IPS-NIHi7 (cell line): ENCODE data around the gene SPATA32.

Experiments used
- DNase-seq: peaks from one replicate; pipeline ENCODE4 v3.0.0; 2012; ENCODE audit warnings: mixed read lengths; ENCODE audit errors: extremely low spot score

The SPATA32 gene

GRCh38 chr17:45246861-45247428, 14.9 kb downstream of the SPATA32 start:
- DNase-seq: peak; percentile 85

DNA sequence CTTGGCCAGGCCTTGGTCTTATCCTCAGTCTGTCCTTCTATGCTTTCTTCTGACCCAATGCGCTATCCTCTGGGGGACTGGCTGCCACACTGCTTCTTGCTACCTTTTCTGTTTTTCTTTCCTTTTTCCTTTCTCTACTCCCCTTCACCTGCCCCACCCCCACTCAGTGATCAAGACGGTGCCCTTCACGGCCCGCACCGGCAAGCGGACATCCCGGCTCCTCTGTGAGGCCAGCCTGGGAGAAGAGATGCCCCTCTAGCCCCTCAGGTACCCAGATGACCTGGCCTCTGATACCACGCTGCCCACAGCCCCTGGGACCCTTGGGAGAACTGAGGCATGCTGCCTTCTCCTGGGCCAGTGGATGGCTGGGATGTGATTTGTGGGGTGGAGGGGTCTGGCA, 15.6 kb downstream of the SPATA32 start:
- DNase-seq: no peak

DNA sequence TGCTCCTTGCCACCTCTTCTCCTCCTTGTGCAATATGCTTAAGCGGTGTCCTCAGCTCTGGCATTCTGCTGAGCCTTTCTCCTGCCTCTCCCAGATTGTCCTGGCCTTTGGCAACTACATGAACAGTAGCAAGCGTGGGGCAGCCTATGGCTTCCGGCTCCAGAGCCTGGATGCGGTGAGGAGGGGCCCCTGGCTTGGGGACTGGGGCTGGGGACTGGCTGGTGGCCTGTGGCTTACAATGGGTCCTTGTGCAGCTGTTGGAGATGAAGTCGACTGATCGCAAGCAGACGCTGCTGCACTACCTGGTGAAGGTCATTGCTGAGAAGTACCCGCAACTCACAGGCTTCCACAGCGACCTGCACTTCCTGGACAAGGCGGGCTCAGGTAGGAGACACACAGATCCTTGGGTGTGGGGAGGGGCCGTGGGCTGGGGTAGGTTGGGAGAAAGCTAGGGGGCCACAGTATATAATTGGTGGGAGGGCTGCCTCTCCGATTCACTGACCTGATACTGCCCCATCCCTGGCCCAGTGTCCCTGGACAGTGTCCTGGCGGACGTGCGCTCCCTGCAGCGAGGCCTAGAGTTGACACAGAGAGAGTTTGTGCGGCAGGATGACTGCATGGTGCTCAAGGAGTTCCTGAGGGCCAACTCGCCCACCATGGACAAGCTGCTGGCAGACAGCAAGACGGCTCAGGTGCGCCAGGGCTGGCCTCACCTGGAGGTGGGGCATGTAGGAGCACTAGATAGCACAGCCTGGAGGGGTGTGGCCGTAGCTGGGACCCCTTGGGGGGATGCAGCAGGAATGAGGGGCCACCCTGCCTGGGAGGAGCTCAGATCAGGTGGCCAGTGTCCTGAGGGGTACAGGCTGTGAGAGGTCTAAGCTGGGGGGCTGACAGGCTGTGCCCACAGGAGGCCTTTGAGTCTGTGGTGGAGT, 16.9 kb downstream of the SPATA32 start:
- no peak for DNase-seq

DNA sequence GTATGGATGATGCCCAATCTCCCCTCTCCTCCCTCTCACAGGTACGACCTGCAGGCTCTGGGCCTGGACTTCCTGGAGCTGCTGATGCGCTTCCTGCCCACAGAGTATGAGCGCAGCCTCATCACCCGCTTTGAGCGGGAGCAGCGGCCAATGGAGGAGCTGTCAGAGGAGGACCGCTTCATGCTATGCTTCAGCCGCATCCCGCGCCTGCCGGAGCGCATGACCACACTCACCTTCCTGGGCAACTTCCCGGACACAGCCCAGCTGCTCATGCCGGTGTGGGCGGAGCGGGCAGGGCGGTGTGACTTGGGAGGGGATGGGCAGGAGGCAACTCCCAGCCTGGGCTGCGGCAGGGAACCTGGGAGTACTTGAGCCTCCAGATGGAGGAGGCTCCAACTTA, 18.1 kb downstream of the SPATA32 start:
- DNase-seq: no peak

DNA sequence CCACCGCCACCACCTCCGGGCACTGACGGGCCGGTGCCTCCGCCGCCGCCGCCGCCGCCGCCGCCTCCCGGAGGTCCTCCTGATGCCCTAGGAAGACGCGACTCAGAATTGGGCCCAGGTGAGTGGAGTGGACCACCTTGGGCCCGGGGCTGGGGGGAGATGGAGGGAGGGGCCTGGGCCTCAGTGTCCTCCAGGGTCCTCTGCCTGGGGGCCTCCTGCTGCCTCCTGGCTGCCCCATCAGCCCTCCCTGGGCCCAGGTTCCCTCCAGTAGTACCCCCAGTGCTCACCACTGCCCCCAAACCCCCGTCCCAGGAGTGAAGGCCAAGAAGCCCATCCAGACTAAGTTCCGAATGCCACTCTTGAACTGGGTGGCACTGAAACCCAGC, 19.9 kb downstream of the SPATA32 start:
- no peak for DNase-seq

DNA sequence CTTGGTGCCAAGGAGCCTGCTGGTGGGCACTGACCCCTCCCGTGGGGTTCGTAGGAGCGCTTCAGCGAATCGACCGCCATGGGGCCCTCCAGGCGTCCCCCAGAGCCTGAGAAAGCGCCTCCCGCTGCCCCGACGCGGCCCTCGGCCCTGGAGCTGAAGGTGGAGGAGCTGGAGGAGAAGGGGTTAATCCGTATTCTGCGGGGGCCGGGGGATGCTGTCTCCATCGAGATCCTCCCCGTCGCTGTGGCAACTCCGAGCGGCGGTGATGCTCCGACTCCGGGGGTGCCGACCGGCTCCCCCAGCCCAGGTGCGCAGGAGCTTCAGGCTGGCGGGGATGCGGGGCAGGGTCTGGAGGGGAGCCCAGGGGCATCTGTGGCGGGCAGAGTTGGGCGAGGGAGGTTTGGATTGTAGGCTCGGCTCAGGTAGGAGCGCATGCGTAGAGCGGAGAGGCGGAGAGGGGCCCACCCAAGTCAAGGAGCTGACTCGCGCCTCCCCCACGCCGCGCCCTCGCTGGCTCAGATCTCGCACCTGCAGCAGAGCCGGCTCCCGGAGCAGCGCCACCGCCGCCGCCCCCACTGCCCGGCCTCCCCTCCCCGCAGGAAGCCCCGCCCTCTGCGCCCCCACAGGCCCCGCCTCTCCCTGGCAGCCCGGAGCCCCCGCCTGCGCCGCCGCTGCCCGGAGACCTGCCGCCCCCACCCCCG, 20.4 kb downstream of the SPATA32 start:
- DNase-seq: peak; percentile 59

DNA sequence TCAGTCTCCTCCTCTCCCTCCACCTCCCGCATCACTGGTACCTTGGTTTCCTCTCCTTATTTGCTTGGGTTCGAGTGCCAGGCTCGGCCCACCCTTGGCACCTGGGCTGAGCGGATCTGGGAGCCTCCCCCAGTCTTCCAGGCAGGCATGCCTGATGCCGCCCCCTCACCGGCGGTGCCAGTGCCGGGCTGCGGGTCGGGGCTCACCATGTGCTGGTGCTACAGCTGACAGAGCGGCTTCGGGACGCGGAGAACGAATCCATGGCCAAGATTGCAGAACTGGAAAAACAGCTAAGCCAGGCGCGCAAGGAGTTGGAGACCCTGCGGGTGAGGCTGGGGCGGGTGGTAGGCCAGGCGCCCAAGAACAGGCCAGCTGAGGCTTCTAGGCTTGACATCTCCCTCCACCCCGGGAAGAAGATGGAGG, 21.0 kb downstream of the SPATA32 start:
- DNase-seq: no peak

DNA sequence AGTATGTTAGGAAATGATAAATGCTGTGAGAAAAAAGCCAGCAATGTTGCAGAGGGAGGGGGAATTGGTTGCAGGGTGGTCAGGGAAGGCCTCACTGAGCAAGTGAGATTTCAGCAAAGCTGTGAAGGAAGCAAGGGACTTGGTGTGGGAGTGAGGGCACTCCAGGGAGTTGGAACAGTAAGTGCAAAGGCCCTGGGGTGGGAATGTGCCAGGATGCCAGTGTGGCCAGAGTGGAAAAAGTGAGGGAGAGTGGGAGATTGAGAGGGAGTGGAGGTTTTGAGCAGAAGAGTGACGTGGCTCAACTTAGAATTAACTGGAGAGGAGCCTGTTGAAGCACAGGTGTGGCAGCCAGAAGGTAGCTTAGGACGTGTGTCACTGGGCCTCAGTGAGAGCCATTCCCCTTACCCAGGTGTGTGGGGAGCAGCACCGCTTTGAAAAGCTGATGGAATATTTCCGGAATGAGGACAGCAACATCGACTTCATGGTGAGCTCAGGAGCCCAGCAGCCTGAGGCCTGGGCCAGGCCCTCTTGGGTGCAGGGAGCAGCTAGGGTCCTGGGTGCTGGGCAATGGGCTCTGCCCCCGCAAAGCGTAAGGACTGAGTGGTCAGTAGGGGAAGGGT, 23.6 kb downstream of the SPATA32 start:
- no peak for DNase-seq

DNA sequence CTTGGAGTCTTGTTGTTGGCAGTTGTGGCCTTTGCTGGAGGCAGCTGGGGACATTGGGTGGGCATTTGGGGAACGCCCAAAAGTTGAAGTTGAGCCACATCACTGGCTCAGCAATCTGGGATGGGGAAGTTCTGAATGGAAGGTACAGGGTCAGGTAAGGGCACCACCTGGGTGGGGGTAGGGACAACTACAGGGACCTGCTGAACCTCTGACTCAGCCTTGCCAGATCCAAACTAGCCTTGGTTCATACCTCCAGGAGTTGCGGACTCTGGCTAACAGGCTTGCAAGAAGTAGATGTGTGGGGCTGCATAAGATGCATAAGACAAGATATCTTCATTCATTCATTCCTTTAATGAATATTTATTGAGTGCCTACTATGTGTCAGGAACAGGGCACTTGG, 24.2 kb downstream of the SPATA32 start:
- no peak for DNase-seq

DNA sequence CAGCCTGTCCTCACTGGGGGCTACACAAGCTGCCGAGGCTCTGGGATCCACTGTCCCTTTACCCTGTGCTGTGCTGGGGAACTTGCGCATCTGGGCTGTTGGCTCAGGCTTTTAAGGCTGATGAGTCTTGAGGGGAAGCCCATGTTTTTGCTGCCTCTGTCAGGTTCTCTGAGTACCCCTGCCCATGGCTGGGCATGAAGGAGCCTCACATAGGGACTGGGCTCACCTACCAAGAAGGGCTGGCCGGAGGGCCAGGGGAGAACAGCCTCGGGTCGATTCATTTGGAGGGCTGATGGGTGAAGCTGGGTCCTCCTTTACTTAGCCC, 25.6 kb downstream of the SPATA32 start:
- DNase-seq: no peak

GRCh38 chr17:45235416-45236281, 26.2 kb downstream of the SPATA32 start:
- peak; percentile 81 for DNase-seq

- DNase-seq: peak; percentile 88
Observed at GRCh38 chr17:45234641-45235415, 27.1 kb downstream of the SPATA32 start.

DNA sequence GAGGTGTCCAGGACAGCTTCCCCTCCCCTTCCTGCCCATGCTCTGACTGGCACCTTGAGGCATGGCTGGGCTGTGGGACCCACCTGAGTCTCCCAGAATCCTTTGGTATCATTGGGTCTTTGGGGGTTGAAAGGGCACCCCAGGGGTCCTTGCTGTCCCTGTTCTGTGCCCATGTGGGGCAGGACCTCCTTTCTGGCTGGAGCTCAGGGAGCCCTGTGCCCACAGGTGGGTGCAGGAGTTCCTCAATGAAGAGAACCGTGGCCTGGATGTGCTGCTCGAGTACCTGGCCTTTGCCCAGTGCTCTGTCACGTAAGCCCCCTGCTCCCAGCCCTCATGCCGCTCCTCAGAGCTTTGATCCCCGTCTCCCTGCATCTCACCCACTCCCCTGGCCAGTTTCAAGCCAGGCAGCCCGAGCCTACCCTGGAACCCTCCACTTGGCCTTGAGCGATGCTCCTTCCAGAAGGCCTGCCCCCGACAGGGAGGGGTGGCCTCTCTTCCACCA, 28.4 kb downstream of the SPATA32 start:
- no peak for DNase-seq

GRCh38 chr17:45232514-45233422, 29.1 kb downstream of the SPATA32 start:
- DNase-seq: no peak

DNA sequence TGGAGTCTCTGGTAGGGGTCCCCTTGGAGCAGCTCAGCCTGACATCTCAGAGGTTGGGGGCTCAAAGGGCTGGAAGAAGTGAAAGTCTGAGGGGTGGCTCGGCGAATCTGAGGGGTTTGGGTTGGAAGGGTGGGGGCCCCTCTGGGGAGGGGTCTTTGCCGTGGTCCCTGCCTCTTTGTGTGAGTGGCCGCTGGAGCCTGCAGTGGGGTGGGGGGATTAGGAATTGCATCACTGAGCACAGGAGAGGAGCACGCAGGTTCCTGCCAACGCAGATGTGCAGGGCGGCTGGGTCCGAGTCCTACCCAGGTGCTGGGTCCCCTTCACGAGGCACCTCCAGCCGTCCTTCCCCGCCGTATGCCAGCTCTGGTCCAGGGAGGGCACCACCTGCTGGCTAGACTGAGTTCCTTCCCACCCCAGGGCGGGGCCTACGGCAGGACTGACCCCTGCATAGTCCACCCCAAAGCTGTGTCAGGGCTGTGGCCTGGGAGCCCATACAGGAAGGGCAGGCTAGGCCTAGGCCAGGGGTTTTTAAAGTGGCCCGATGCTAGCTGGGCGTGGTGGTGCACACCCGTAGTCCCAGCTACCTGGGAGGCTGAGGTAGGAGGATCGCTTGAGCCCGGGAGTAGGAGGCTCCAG, 30.3 kb downstream of the SPATA32 start:
- DNase-seq: peak; percentile 82

GRCh38 chr17:45230787-45231480, 31.0 kb downstream of the SPATA32 start:
- DNase-seq: no peak

DNA sequence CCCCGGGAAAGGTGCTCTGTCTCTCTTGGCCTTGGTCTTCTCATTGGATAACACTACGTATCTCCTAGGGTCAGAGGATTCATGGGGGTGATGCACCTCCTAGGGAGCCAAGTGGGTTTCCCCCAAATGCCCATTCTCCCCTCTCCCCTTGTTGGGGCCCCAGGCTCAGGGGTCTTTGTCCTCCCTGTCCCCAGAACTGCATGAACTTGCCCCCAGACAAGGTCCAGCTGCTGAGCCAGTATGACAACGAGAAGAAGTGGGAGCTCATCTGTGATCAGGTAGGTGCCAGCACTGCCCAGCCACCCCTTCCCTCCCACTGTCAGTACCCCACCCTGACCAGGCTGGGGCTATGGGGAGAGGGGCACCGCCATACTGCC, 31.5 kb downstream of the SPATA32 start:
- no peak for DNase-seq

GRCh38 chr17:45229681-45230409, 32.0 kb downstream of the SPATA32 start:
- DNase-seq: no peak
